Neural cell (in vitro differentiated cells): ENCODE measurements around the gene PGAP3. TPM values are rescaled to one million over a fixed set of nuclear protein-coding genes. Genes with fewer than 3 reads are reported as not detected.
"Not testable (repeated sequence)": the region's sequence is repeated elsewhere in the genome, so short reads cannot be mapped to it uniquely, and the experiment has no call there.

Experiments used
- H2AFZ ChIP-seq: fragments of 200-600, 300-800 bp; sonication (generic), shearing (Covaris generic); 2 replicates; pipeline ENCODE4 v1.6.0; 2014; ENCODE audit warnings: low read depth, mild to moderate bottlenecking, antibody characterized with exemption, low read length, moderate library complexity
- H3F3A ChIP-seq: fragments of 200-600 bp; shearing (Covaris generic); 2 replicates; pipeline ENCODE4 v1.6.1; 2016; ENCODE audit warnings: mild to moderate bottlenecking, moderate library complexity, mixed read lengths, antibody characterized with exemption, low read length; ENCODE audit not compliant: insufficient read depth, poor library complexity, severe bottlenecking
- H3K27ac ChIP-seq: fragments of 200-600, 300-800 bp; sonication (generic), shearing (Covaris generic); 2 replicates; pipeline ENCODE4 v1.5.1; 2014; ENCODE audit warnings: mild to moderate bottlenecking, low read length, moderate library complexity
- H3K27me3 ChIP-seq: fragments of 300-800, 200-600 bp; sonication (generic), shearing (Covaris generic); 2 replicates; pipeline ENCODE4 v1.6.0; 2014; ENCODE audit warnings: mild to moderate bottlenecking, low read depth, low read length, moderate library complexity; ENCODE audit not compliant: insufficient read depth
- H3K36me3 ChIP-seq: fragments of 300-800, 200-600 bp; sonication (generic), shearing (Covaris generic); 2 replicates; pipeline ENCODE4 v1.5.1; 2014; ENCODE audit warnings: mild to moderate bottlenecking, antibody characterized with exemption, low read length, moderate library complexity; ENCODE audit not compliant: insufficient read depth
- H3K4me2 ChIP-seq: fragments of 300-800, 200-600 bp; sonication (generic), shearing (Covaris generic); 2 replicates; pipeline ENCODE4 v1.6.0; 2014; ENCODE audit warnings: mild to moderate bottlenecking, low read length
- H3K4me3 ChIP-seq: fragments of 300-800, 200-600 bp; sonication (generic), shearing (Covaris generic); 2 replicates; pipeline ENCODE4 v1.5.1; 2014; ENCODE audit warnings: mild to moderate bottlenecking, low read length, moderate library complexity
- H3K79me2 ChIP-seq: fragments of 200-600 bp; shearing (Covaris generic); replicated peaks from 2 replicates; pipeline ENCODE4 v1.6.0; 2014; ENCODE audit warnings: mild to moderate bottlenecking, low read length, moderate library complexity; ENCODE audit not compliant: insufficient read depth
- H3K9ac ChIP-seq: fragments of 300-800, 200-600 bp; sonication (generic), shearing (Covaris generic); 2 replicates; pipeline ENCODE4 v1.6.1; 2016; ENCODE audit warnings: mild to moderate bottlenecking, low read length, mixed read lengths
- H3K9me2 ChIP-seq: fragments of 200-600 bp; shearing (Covaris generic); 2 replicates; pipeline ENCODE4 v1.6.1; 2016; ENCODE audit warnings: mild to moderate bottlenecking, low read length, mixed read lengths; ENCODE audit not compliant: insufficient read depth
- H3K9me3 ChIP-seq: fragments of 200-600, 300-800 bp; sonication (generic), shearing (Covaris generic); 2 replicates; pipeline ENCODE4 v1.6.1; 2016; ENCODE audit warnings: mild to moderate bottlenecking, mixed run types, low read length, moderate library complexity, mixed read lengths
- H4K20me1 ChIP-seq: fragments of 200-600 bp; shearing (Covaris generic); 2 replicates; pipeline ENCODE4 v1.6.1; 2016; ENCODE audit warnings: mild to moderate bottlenecking, mixed run types; ENCODE audit not compliant: insufficient read depth
- CTCF ChIP-seq: fragments of 450-650 bp; IDR thresholded peaks from 2 replicates; pipeline ENCODE4 v1.5.1; 2014; ENCODE audit warnings: antibody characterized with exemption, mild to moderate bottlenecking, moderate library complexity; ENCODE audit not compliant: poor library complexity, severe bottlenecking
- EP300 ChIP-seq: fragments of 450-650 bp; conservative IDR thresholded peaks from 2 replicates; pipeline ENCODE4 v1.6.1; 2014; ENCODE audit warnings: antibody characterized with exemption, mild to moderate bottlenecking, moderate library complexity; ENCODE audit not compliant: poor library complexity, severe bottlenecking
- EZH2 ChIP-seq: fragments of 200-600, 300-800 bp; shearing (Covaris generic), sonication (generic); IDR thresholded peaks from 2 replicates; pipeline ENCODE4 v1.6.1; 2014; ENCODE audit warnings: antibody characterized with exemption, low read length, borderline replicate concordance, mild to moderate bottlenecking; ENCODE audit not compliant: insufficient read depth, poor library complexity, severe bottlenecking
- MXI1 ChIP-seq: fragments of 450-650 bp; conservative IDR thresholded peaks from 2 replicates; pipeline ENCODE4 v1.6.1; 2014; ENCODE audit warnings: antibody characterized with exemption, mild to moderate bottlenecking; ENCODE audit not compliant: poor library complexity, severe bottlenecking
- POLR2AphosphoS5 ChIP-seq: IDR thresholded peaks from 2 replicates; pipeline ENCODE4 v1.6.1; 2012
- RAD21 ChIP-seq: fragments of 450-650 bp; conservative IDR thresholded peaks from 2 replicates; pipeline ENCODE4 v1.6.1; 2014; ENCODE audit warnings: antibody characterized with exemption, mild to moderate bottlenecking, moderate library complexity
- REST ChIP-seq: IDR thresholded peaks from 2 replicates; pipeline ENCODE4 v1.6.1; 2012; ENCODE audit warnings: borderline replicate concordance
- SMC3 ChIP-seq: fragments of 450-650 bp; conservative IDR thresholded peaks from 2 replicates; pipeline ENCODE4 v1.6.1; 2014; ENCODE audit warnings: antibody characterized with exemption, mild to moderate bottlenecking, moderate library complexity; ENCODE audit not compliant: poor library complexity
- TAF1 ChIP-seq: IDR thresholded peaks from 2 replicates; pipeline ENCODE4 v1.6.1; 2012; ENCODE audit warnings: low read depth
- polyA plus RNA-seq: library from polyadenylated mRNA; depleted of rRNA; stranded (reverse); fragments of >200 nt; gene quantifications from 2 replicates; pipeline ENCODE4 v1.2.3, GENCODE V29; 2014

Gene PGAP3
- polyA plus RNA-seq, 1 donor from 2014 or later, result 27.2 TPM

DNA sequence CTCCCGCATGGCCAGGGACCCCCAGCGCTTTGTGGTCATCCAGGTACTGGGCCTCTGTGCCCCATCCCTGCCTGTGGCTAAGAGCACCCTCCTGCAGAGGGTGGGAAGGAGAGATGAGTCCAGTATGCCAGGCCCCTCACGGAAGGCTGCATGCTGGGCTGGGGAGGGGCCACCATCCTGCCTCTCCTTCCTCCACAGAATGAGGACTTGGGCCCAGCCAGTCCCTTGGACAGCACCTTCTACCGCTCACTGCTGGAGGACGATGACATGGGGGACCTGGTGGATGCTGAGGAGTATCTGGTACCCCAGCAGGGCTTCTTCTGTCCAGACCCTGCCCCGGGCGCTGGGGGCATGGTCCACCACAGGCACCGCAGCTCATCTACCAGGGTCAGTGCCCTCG is 38.8 kb upstream of the PGAP3 start:
- H3K27me3 ChIP-seq, result no peaks in the 10 kb centered on the region
- H3K79me2 ChIP-seq, result no peaks in the 10 kb centered on the region
- no peaks in the 10 kb centered on the region for H4K20me1 ChIP-seq
- H3K4me2 ChIP-seq, result no peak overlapping the region
- H3K27ac ChIP-seq, result no peak overlapping the region
- no peaks in the 10 kb centered on the region for H3F3A ChIP-seq
- H3K9me3 ChIP-seq, result no peaks in the 10 kb centered on the region
- H3K9ac ChIP-seq, result no peak overlapping the region
- no peaks in the 10 kb centered on the region for H3K36me3 ChIP-seq
- no peak overlapping the region for H2AFZ ChIP-seq
- no peak overlapping the region for H3K4me3 ChIP-seq
- TF ChIP-seq REST (no peak), CTCF (no peak), EZH2 (no peak), POLR2AphosphoS5 (no peak), SMC3 (no peak), RAD21 (no peak), EP300 (no peak), MXI1 (no peak), TAF1 (no peak)
- H3K9me2 ChIP-seq, result no peaks in the 10 kb centered on the region

- not testable (repeated sequence) for H3K27ac ChIP-seq, H3F3A ChIP-seq, H3K9ac ChIP-seq, H3K9me3 ChIP-seq, H3K4me2 ChIP-seq, H3K27me3 ChIP-seq, H4K20me1 ChIP-seq, H2AFZ ChIP-seq, H3K36me3 ChIP-seq, H3K79me2 ChIP-seq, H3K9me2 ChIP-seq, H3K4me3 ChIP-seq
Measured at GRCh38 chr17:39725923-39726322, 38.1 kb upstream of the PGAP3 start.

- Histone ChIP-seq H3K36me3 (no peaks in the 10 kb centered on the region), H3F3A (no peaks in the 10 kb centered on the region)
Measured at GRCh38 chr17:39724731-39725130, 36.9 kb upstream of the PGAP3 start.

More at GRCh38 chr17:39724731-39725130, 36.9 kb upstream of the PGAP3 start:
- Histone ChIP-seq H3K9me3 (no peaks in the 10 kb centered on the region), H2AFZ (no peak overlapping the region), H3K27me3 (no peaks in the 10 kb centered on the region), H4K20me1 (no peaks in the 10 kb centered on the region), H3K9ac (no peak overlapping the region), H3K79me2 (no peaks in the 10 kb centered on the region), H3K4me3 (no peak overlapping the region), H3K4me2 (no peak overlapping the region), H3K9me2 (no peaks in the 10 kb centered on the region), H3K27ac (no peak overlapping the region)
- TF ChIP-seq REST (no peak), CTCF (no peak), EP300 (no peak), EZH2 (no peak), MXI1 (no peak), RAD21 (no peak), SMC3 (no peak), TAF1 (no peak)
